GM19455 (cell line): Measurements from ENCODE around the gene SIGLEC9.

Experiments used
- ATAC-seq: cut with Tn5 transposase; IDR thresholded peaks from one replicate; pipeline ENCODE4 v1.9.1; 2021; ENCODE audit not compliant: unreplicated experiment

Gene SIGLEC9

DNA sequence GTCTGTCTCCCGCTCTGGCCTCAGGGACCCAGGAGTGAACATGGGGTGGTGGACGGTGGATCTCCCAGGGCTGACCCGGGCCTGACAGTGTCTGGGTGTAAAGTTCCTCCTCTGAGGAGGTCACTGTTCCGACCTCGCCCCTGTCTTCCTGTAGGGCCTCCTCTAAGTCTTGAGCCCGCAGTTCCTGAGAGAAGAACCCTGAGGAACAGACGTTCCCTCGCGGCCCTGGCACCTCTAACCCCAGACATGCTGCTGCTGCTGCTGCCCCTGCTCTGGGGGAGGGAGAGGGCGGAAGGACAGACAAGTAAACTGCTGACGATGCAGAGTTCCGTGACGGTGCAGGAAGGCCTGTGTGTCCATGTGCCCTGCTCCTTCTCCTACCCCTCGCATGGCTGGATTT lies at the start of gene SIGLEC9:
Gene SIGLEC9, plus strand, starts transcription at position 178 of the 400 bp plus-strand sequence. Its CDS starts 69 bp downstream, at position 247.
- no peak for ATAC-seq

DNA sequence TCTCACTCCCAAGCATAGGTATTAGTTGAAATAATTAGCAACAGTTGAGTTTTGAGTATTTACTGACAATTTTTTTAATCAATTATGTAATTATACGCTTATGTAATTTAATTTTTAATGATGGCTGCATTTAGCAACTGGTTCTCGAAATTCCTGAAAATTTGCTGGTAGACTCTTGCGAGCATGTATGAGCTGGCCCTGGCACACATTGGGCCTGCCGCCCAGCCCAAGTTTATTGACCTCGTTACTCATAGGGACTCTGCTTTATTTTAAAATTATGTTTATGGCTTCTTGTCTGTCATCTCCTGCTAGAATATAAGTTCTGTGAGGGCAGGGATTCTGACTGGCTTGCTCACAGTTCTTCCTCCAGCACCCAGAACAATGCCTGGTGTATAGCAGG lies 48.7 kb upstream of the SIGLEC9 start:
- no peak for ATAC-seq

DNA sequence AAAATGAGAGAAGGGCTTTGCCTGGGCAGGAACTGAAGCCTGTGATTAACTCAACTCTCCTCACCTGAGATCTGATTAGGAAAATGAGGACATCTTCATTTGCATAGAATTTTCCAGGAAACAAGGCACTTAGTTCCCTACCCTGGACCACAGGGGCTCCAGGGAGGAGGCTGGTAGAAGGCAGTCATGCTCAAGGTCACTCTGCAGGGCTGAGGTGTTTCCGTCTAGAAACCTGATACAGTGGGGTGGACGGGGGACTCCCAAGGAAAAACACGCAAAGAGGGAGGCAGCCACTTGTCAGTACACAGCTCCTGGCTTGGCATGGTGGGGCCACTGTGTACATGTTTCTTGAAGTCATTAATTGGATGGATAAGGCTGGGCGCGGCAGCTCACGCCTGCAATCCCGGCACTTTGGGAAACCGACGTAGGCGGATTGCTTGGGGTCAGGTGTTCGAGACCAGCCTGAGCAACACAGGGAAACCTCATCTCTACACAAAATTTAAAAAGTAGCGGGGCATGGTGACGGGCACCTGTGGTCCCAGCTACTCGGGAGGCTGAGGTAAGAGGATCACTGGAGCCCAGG lies 48.0 kb upstream of the SIGLEC9 start:
- ATAC-seq, result no peak

GRCh38 chr19:51078104-51078503 lies 46.6 kb upstream of the SIGLEC9 start:
- no peak for ATAC-seq

- no peak for ATAC-seq
These were observed 46.0 kb upstream of the SIGLEC9 start for GRCh38 chr19:51078731-51079130.

- no peak for ATAC-seq
These were observed 45.1 kb upstream of the SIGLEC9 start for GRCh38 chr19:51079481-51080110.

DNA sequence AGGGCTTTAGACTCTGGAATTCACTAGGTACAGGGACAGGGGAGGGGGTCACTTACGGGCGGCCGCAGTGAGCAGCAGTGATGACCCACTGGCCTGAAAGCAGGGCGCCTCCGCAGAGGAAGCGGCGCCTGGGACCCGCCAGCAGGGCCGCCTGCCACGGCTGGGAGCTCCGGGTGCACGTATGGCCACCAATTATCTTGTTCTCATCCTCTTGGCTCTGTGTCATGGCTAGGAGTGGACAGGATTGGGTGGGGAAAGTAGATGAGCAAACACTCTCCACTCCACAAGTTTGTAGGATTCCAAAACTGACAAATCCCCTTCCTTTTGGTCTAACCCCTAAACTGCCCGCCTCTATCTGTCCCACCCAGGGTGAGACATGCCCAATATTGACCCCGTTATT lies 43.2 kb upstream of the SIGLEC9 start:
- ATAC-seq, result no peak

GRCh38 chr19:51082611-51083010 lies 42.1 kb upstream of the SIGLEC9 start, which contains the start of gene KLK14:
Gene KLK14, minus strand, starts transcription at chr19:51082887. Its CDS starts 273 bp downstream, at chr19:51082614.
- no peak for ATAC-seq

DNA sequence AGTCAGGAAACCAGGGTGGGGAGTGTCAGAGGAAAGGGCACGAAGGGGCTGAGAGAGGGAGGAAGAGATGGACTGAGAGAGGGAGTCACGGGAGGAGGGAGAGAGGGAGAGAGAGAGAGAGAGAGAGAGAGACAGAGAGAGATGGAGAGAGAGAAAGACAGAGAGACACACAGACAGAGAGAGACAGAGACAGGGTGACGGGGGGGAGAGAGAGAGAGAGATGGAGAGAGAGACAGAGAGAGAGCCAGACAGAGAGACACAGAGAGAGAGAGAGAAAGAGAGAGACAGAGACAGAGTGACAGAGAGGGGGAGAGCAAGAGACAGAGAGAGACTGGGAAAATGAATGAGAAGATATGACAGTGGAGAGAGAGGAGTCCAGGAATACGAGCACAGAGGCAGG lies 41.5 kb upstream of the SIGLEC9 start:
- ATAC-seq, result no peak

DNA sequence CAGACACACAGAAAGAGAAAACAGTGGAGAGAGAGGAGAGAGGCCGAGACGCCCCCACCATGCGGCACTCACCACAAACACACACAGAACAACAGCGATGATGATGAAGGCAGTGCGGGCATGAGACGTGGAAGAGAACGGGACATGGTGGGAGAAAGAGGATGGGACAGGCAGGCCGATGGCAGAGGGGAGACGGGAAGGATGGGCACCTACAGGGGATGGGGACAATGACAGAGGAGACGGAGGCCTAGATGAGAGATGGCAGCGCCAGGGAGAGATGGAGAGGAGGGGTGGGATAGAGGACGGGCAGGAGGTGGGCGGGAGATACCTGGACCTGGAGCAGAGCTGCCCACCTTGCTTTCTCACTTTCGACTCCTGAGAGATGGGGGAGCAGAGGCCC lies 40.9 kb upstream of the SIGLEC9 start:
- ATAC-seq, result no peak

GRCh38 chr19:51084505-51084904 lies 40.2 kb upstream of the SIGLEC9 start:
- ATAC-seq, result no peak

DNA sequence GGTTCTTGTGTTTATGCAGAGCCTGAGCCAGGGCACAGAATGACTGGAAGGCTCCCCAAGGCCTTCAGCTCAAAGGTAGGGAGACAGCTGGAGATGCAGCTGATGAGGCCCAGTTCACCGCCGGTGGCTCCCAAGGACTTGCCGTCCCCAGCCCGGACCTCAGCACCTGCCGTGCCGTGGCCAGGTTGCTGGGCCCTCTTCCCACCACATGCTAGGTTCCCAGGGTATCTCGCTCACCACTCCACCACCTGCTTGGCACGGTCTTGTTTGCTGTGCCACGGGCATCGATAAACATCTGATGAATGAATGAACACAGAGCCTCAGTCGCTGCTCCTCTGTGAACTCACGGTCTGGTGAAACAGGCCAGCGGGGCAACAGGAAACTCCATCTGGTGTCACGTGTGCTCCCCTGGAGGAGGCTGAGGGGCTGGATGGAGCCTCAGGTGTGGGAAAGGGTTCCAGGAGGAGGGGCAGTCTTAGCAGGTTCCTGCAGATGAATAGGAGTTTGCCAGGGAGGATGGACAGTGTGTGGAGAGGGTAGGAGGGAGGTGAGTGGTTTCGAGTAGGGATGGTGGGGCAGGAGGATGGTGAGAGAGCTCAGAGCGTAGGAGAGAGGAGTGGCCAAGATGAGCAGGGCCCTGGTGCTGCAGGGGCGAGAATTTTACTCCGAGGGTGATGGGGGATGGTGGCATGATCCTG lies 38.4 kb upstream of the SIGLEC9 start:
- ATAC-seq, result no peak

GRCh38 chr19:51089786-51090185 lies 34.9 kb upstream of the SIGLEC9 start:
- ATAC-seq, result no peak

DNA sequence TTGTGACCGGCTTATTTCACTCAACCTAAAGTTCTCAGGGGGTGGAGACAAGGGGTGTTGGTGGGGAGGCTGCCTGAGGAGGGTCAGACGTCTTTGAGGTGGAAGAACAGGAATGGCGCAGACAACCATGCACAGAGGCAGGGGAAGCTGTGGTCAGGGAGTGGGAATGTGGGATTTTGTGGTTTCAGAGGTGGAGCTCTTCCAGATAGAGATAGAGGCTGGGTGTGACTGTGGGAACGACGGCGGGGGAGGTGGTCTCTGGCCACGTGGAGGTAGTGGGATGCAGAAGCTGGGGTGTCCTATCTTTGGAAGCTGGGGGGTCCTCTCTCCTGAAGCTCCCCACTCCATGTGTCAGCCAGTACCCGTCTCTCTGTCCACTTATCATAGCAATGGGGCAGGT lies 34.2 kb upstream of the SIGLEC9 start:
- ATAC-seq, result no peak

DNA sequence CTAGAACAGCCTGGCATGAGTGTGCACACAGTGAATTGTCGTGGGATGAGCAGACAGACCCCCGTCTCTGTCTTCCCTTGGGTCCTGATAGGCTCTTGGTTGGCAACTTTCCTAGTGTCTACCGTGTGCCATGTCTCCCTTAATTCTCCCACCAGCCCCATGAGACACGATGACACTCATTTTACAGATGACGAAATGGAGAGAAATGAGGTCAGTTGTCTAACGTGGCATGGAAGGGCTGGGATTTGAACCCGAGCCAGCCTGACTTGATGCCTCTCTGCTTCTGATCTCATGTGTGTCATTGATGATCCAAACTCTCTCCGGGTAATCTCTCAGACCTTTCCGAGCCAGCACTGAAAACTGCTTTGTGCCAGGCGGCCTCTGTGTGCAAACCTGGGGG lies 33.6 kb upstream of the SIGLEC9 start:
- ATAC-seq, result no peak

DNA sequence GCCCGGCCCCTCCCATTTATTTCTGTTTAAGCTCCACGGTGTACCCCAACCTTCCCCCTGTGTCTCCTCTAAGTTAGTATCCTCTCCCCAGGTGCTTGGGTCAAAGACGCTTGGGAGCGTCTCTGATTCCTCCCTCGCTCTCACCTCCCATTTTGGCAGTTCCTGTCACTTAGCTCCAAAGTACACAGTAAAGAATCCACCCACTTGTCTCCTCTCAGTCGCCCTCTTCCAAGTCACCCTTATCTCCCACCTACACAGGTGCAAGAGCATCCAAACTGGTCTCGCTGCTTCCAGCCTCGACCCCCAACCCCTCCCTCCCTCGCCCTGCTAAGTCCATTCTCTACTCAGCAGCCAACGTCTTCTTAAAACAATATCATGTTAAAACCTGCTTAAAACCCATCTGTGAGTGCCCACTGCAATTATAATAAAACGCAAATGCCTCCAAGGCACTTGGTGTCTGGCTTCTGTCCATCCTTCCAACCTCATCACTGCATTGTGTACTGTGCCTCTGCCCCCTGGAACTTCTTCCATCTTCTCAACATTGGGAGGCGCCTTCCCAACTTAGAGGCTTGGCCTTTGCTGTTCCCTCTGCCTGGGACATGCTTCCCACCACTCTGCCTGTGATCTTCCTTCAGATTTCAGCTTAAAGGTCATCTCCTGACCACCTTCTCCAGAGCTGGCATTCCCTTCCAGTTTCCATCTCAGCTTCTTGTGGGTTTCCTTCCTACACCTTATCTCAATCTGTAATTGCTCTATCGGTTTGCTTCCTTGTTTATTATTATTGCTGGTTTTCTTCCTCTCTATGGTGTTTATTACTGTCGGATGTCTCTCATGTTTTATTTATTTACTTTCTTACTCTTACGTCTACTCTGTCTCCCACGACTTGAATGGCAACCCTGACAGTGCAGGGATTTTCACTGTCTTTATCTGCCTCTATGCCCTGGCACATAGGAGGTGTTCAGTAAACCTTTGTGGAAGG lies 32.5 kb upstream of the SIGLEC9 start:
- no peak for ATAC-seq

DNA sequence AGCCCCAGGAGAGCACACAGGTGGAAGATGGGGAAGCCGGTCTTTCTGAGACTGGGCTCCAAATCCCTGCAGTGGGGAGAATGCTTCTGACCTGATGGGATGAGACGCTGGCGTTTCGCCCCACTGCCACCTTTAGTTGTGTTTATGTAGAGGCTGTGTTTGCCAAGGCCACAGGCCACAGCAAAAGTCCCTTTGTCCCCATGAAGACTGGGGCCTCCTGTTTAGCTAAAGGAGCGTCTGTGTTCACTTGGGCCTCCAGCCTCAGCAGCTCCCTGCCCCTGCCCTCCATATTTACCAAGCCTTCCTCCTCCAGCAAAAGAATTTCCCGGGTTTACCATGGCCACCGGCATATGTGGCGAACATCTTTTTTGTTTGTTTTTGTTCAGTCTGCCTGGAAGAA lies 31.6 kb upstream of the SIGLEC9 start:
- ATAC-seq, result no peak

DNA sequence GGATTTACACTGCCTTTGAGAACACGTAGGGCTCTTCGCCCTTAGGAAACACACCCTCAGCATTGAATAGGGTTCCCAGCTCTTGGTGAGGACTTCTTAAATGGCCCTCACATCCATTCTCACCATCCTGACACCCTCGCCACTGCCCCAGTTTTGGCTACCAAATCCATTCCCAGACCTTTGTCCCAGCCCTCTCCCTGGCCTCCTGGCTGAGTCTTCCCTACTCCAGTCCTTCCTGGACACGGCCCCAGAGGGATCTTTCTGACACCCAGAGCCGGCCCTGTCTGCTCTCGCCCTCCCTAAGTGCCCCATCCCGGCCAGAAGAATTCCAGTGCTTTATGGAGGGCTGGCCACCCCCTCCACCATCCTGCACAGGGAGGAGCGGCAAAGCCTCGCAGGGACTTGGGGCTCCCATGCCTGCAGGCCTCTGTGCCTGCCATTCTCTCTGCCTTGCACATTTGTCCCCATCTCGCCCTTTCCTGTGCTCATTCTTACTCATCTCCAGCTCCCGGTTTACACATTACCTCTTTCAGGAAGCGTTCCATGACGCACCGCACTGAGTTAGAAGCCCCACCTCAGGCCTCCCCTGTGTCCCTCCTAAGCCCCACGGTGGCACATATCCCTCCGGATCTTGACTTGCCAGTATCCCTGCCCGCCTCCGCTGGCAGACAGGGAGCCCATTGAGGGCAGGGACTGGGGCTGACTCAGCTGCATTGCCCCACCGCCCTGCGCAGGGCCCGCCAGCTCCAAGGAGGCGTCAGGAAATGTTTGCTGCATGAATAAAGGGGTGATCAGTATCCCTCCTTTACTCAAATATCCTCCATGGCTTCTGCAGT lies 31.0 kb upstream of the SIGLEC9 start:
- ATAC-seq, result no peak

DNA sequence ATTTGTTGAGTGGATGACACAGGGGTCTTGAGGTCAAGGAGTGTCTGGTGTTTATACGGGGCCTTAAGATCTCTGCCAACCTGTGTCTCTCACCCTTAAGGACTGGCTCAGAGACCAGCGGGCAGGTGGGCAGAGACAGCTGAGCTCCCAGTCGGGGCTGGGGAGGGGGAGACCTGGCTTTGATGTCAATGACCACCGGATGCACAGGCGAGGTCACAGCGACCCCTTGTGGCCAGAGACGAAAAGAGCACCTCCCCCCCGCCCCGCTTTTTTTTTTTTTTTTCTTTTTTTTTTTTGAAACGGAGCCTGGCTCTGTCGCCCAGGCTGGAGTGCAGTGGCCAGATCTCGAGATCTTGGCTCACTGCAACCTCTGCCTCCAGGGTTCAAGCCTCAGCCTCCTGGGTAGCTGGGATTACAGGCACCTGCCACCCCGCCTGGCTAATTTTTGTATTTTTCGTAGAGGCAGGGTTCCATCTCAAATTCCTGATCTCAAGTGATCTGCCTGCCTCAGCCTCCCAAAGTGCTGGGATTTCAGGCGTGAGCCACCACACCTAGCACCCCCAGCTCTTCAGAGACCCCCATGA lies 29.9 kb upstream of the SIGLEC9 start:
- no peak for ATAC-seq
